SIG-M5 (cell line): ENCODE results near the gene SEMA3B.
"Not testable (repeated sequence)": the region's sequence is repeated elsewhere in the genome, so short reads cannot be mapped to it uniquely, and the experiment has no call there.

Source experiments
- DNase-seq: peaks from one replicate; lab custom pipeline; 2025; lab: John Stamatoyannopoulos, UW

The SEMA3B gene

GRCh38 chr3:50268703-50269451, at the start of gene SEMA3B:
Gene SEMA3B (plus strand): TSS chr3:50269147. CDS start chr3:50269241, 94 bp downstream.
- no peak for DNase-seq

- no peak for DNase-seq
Observed at GRCh38 chr3:50219285-50219684, 49.7 kb upstream of the SEMA3B start.

GRCh38 chr3:50220109-50220508, 48.8 kb upstream of the SEMA3B start:
- no peak for DNase-seq

GRCh38 chr3:50221051-50221410, 47.9 kb upstream of the SEMA3B start:
- DNase-seq, result no peak

- DNase-seq, result no peak
Observed at GRCh38 chr3:50221411-50222168, 47.4 kb upstream of the SEMA3B start.

- no peak for DNase-seq
Observed at GRCh38 chr3:50222169-50222528, 46.8 kb upstream of the SEMA3B start.

GRCh38 chr3:50224639-50225038, 44.3 kb upstream of the SEMA3B start:
- DNase-seq, result no peak

GRCh38 chr3:50226888-50227389, 42.0 kb upstream of the SEMA3B start:
- DNase-seq, result no peak

GRCh38 chr3:50227390-50228183, 41.4 kb upstream of the SEMA3B start:
- peak; percentile 50 for DNase-seq

- DNase-seq, result not testable (repeated sequence)
Observed at GRCh38 chr3:50228184-50228763, 40.7 kb upstream of the SEMA3B start.

GRCh38 chr3:50229490-50229889, 39.5 kb upstream of the SEMA3B start:
- DNase-seq, result no peak

- DNase-seq, result no peak
Observed at GRCh38 chr3:50230104-50230793, 38.7 kb upstream of the SEMA3B start.

GRCh38 chr3:50230794-50231125, 38.2 kb upstream of the SEMA3B start:
- DNase-seq, result no peak

- DNase-seq, result no peak
Observed at GRCh38 chr3:50231581-50231980, 37.4 kb upstream of the SEMA3B start.

- DNase-seq, result no peak
Observed at GRCh38 chr3:50232303-50232702, 36.6 kb upstream of the SEMA3B start.

GRCh38 chr3:50233176-50233575, 35.8 kb upstream of the SEMA3B start:
- no peak for DNase-seq

- DNase-seq, result peak; percentile 97
Observed at GRCh38 chr3:50235716-50236483, 33.0 kb upstream of the SEMA3B start, which contains the start of gene GNAI2. Gene GNAI2 (plus strand): TSS chr3:50236204. CDS start chr3:50236336, 132 bp downstream.

- DNase-seq, result no peak
Observed at GRCh38 chr3:50236484-50237132, 32.3 kb upstream of the SEMA3B start.

GRCh38 chr3:50237133-50237651, 31.8 kb upstream of the SEMA3B start:
- DNase-seq, result no peak
